Activated naive CD4-positive, alpha-beta T cell treated with Interleukin-2 at 50 U/mL for 16 hours (primary cell): ENCODE data around the gene ASTN2.

Experiments
- DNase-seq: peaks from one replicate; pipeline ENCODE4 v3.0.0-alpha.2; 2020

The ASTN2 gene

DNA sequence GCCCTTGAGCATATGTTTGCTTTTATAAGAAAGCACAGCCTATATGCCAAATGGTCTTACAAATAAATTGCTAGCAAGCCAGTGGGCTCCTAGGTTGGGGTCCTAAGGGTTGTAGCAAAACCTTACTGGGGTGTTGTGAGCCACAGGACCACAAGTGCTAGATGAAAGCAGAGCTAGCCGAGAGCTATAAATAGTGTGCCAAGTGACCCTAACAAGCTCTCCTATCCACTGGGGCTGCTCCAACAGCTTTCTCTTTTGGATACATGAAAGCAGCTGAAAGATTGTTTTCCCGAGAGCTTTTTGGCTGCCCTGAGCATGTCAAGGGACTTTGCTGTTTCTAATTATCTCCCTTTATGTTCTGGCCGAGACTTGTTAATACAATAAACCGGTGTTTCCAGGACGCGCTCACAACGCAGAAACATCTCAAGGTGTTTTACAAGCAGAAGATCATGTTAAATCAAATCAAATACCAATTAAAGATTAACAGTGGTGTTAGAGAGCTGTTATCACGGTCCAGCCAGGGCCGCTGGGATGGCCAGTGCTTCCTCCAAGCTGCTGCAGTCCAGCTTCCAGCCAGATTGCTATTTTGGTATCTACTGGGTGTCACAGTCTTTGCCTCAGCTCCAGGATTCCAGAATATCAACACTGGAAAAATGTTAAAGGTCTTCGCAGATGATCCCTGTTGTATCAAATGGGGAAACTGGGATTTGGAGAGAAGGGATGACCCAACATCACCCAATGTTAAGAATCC, 351.0 kb downstream of the ASTN2 start:
- DNase-seq: no peak

- no peak for DNase-seq
These were observed 353.9 kb downstream of the ASTN2 start for GRCh38 chr9:117060963-117061362.

DNA sequence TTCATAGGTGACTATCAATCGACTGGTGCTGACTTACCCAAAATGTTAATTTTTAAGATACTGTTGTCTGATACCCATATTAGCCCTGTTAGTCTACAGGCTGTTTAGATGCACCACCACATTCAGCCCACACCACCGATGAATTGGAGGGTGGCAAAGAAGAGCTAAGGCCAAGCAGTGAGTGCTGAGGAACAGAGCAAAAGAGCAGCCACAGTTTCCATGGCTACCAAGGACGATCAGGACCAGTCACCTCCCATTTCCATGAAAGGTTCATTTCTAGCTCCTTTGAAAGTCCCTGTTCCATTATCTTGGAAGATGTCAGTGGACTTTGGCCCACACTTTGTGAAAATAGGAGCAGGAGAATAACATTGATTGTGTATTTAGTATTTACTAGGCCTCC, 364.9 kb downstream of the ASTN2 start:
- no peak for DNase-seq

DNA sequence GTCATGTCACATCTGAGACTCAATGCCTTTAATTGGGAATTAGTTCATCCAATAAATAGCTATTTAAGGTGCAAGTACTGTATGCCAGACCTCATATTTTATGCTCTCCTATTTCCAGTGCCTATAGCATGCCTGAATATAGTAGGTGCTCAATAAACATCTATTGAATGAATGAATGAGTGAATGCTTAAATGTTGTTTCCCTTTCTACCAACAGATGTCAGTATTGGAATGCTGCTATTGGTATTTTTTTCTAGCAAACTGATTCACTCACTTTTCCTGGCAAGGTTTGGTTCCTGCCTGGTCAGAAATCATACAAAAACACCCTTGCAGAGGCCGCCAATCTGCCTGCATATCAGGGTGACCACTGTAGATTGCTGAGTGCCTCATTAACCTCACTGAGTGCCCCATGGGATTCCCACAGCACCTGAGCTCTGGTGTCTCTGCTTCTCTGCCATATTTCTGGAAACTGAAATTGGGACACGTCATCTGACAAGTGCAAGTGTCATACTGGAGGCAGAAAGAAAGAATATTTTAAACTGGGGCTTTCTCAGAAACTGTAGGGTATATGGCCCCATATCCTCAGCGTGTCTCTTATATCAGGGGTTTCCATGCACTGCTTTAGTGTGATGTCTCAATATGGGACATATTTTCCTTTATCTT, 368.1 kb downstream of the ASTN2 start:
- DNase-seq: no peak

DNA sequence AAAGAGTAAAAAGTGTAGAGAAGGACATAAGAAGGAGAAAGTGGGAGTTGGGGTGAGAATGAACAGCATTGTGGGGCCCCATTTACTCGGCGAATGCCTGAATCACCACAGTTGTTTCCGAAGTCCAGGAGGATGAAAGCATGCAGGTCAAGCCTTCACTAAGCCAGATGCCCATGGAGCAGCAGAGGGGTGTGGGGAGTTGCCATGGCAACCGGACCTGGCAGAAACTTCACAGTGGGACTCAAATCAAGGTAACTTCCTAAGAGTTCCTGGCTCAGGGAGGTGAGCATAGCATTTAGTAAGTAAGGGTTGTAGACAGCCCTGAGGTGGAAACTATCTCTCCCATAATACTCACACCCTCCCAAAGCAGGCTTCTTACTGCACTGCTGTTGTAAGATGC, 370.6 kb downstream of the ASTN2 start:
- no peak for DNase-seq

- DNase-seq: no peak
These were observed 371.7 kb downstream of the ASTN2 start for GRCh38 chr9:117043159-117043558.

- no peak for DNase-seq
These were observed 379.3 kb downstream of the ASTN2 start for GRCh38 chr9:117035546-117035945.

DNA sequence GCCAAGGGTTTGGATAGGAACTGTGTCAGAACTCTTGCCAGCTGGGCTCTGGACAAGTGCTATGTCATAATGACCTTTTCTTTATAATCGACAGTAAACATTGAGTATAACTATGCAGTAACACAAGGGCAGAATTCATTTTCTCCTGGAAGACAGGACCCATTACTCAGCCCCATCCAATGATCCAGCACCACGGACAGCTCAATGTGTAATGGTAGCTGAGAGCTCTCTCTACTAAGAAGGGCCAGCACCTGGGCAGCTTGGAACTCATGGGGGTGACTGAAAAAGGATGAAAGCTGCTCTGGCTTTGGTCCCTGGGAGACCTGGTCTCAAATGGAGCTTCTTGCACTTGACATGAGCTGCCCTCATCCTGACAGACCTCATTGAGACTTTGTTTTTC, 380.0 kb downstream of the ASTN2 start:
- DNase-seq: no peak

DNA sequence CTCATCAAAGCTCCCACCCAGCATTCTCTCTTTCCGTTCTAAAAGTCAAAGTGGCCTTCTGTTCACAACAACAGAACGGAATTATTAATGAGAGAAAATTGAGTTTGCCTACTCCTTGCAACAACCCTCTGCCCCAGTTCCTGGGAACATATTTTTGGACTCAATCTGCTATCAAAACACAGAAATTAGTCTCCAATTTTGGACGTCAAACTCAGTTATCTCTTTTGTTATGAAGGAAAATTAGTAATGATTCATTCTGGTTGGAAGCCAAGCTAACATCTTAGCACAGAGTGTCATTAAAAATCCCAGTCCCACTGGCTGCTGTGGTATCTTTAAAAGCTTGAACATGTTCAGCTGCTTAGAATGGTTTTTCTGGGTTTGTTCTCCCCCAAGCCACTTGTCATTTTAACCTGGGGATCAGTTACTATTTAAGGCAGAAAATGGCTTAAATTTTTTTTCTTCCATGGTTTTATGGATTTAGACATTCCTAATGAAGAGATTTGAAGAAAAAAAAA, 384.5 kb downstream of the ASTN2 start:
- DNase-seq: no peak

DNA sequence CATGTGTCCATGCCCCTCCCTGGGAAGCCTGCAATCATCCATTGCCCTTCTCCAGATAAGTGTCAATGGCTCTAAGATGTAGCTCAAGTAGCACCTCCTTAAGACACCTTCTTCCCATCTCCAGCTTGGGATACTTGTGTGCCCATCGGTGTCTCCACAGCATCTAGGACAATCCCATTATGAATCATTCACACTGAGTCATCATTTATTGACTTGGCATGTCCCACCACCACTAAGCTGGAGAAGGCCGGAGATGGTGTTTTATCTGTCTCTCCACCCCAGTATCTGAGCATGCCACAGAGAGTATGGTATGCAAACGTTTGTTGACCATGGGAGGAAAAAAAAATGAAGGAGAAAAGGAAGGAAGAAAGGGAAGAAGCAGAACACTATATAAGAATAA, 385.5 kb downstream of the ASTN2 start:
- no peak for DNase-seq

DNA sequence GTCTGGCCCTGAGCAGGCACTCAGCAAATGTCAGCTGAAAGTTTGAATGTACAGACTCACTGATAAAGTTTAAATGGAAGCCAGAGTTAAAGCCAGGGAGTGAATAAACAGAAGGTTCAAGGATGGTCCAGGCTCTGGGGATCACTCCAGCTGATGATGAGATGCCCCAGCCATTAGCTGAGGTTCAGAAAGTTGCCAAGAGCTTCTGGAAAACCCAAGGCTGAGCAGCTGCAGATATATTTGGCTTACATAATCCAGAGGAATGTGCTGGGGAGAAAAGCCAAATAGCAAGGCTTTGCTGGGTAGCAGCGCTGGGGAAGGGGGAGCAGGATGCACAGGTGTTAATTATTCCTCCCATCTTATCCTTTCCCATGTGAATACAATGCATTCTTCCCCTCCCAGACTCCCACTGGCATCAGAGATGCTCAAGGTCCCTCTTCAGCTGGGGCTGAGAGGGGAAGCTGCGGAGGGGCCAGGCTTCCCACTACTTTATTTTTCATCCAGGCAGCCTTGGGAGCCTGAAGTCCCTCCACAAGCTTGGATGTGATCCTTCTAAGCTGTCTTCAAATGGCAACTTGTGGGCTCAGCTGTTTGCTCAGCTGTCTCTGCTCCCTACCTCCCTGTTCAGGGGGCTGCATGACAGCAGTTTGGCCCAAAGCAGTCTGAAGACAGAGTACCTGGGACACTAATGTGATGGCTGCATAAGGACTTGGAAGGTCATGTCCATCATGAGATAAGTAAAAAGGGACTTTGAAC, 386.6 kb downstream of the ASTN2 start:
- DNase-seq: no peak

DNA sequence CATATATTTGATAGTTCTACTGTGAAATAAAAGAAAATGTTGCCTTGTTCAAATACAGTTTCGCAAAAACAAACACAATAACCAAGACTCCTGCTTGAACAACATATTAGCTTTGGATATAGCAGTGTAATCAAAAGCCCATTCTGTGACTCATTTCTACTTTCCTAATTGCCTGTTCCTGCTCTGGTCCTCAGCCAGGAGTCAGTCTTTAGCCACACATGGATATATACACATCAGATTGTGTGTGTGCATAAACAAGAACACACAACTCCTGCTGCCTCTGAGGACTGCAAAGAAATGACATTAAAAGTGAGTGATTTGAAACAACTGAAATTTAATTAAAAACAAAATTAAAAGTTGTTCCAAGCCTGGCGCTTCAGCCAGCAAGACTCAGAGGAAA, 393.0 kb downstream of the ASTN2 start:
- no peak for DNase-seq

GRCh38 chr9:117018966-117019617, 395.8 kb downstream of the ASTN2 start:
- no peak for DNase-seq

GRCh38 chr9:117017414-117017985, 397.4 kb downstream of the ASTN2 start:
- DNase-seq: no peak

DNA sequence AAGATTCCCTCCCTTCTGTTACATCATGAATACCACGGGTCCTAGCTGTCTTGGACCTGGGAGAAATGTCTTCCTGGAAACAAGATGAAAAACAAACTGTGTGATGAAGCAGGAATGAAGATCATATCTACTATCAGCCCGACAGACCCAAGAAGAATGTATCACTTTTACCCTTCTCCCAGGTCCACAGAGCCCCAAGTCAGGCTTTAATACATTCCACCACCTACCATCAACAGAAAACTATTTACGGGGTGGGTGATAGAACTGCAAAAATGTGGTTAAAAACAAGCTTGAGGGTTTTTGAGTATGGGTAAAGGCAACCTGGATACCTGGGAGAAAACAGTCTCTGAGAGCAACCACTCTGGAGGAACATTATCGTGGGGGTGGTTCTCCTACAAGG, 400.8 kb downstream of the ASTN2 start:
- no peak for DNase-seq

GRCh38 chr9:117013440-117013995, 401.3 kb downstream of the ASTN2 start:
- DNase-seq: no peak

DNA sequence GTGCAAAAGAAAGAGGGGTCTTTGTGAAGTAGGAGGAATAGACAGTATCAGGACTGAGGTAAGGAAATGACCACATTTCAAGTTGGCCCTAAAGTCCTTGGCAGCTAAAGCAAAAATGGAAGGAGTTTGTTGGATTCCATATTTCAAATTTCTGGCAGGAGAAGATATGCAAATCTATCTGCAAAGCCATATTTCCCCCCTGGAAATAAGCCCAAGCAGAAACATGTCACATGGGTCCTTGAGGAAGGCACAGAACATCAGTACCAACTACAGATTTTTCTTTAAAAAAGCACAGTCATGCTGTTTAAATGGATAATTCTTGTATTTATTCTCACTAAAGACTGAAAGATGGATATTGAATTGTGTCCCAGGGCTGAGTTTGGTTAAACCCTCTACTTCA, 404.8 kb downstream of the ASTN2 start:
- no peak for DNase-seq

DNA sequence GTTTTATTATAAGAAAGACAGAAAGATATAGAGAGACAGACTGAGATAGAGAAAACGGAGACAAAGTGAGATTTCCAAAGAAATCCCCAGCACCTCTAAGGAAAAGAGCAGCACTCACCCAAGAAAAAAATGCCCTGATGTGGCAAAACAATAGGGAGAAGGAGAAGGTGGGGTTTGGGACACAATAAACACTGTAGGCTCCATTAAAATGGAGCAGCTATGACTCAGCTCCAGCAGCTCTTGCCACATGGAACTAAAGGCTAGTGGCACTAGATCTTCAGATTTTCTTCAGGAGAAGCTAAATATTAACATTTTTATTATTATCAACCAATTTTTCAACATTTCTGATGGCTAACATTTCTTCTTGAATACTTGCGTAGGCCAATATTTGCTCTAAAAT, 406.0 kb downstream of the ASTN2 start:
- DNase-seq: no peak

GRCh38 chr9:117008461-117008860, 406.4 kb downstream of the ASTN2 start:
- no peak for DNase-seq

DNA sequence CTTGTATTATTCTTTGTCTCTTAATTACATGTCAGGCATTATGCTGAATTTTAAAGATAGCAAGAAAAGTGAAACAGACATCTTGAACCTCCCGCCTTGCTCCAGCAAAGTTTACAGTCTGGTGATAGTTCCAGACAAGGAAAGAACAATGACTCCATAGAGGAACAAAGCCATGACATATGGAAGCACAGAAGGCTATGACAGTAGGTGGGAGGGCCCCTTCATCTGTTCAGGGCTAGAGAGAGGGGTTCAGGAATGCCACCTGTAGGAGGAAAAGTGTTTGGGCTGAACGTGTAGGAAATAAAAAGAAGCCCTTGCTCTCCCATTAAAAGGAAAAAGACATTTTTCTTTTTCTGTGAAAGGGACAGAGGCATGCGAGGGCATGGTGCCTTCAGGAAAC, 412.2 kb downstream of the ASTN2 start:
- no peak for DNase-seq

- DNase-seq: no peak
These were observed 414.0 kb downstream of the ASTN2 start for GRCh38 chr9:117000834-117001233.

DNA sequence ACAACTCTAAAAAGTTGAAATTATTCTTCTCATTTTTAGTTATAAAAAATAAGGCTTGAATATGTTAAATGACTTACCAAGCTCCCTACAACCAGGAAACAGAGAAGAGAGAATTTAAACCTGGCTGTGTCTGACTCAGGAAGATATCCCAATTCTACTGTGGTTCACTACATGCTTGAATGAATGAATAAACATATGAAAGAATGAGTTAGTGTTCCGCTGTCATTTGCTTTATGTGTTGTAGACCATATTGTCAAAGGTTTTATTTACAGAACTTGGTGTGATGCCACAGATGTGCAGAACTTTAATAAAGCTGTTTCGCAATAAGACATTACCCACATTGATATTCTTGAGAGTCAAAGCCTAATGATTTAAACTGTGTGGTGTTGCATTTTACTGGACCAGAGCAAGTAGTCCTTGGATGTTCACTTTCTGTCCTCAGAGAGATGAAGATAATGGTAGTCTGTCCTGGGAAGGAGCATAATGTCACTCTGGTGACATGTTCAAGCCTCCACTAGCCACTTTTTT, 414.6 kb downstream of the ASTN2 start:
- DNase-seq: no peak
